GM23338 (cell line): ENCODE results near the gene PAQR9. TPM values are rescaled to one million over a fixed set of nuclear protein-coding genes. Genes with fewer than 3 reads are reported as not detected.
A peak's percentile ranks its signal among the peaks of the same experiment; 100 is the strongest.

Experiments
- ATAC-seq: fragments of 200-7000 bp; cut with Tn5 transposase; 3 replicates; pipeline ENCODE4 v1.9.1; 2020
- DNase-seq: peaks from one replicate; pipeline ENCODE4 v3.0.0-alpha.2; 2015; ENCODE audit warnings: low spot score
- H2AFZ ChIP-seq: fragments of 200-600 bp; sonication (generic); 2 replicates; pipeline ENCODE4 v1.8.0; 2016; ENCODE audit warnings: antibody characterized with exemption, mild to moderate bottlenecking, moderate library complexity
- H3F3A ChIP-seq: fragments of 200-600 bp; sonication (generic); replicated peaks from 2 replicates; pipeline ENCODE4 v1.8.0; 2017; ENCODE audit warnings: antibody characterized with exemption, mixed run types, low read depth
- H3K27ac ChIP-seq: fragments of 200-600 bp; sonication (generic); 2 replicates; pipeline ENCODE4 v1.6.1; 2016; ENCODE audit warnings: low read depth
- H3K27me3 ChIP-seq: fragments of 200-600 bp; sonication (generic); 2 replicates; pipeline ENCODE4 v1.8.0; 2016; ENCODE audit warnings: mild to moderate bottlenecking, mixed run types, moderate library complexity; ENCODE audit not compliant: insufficient read depth
- H3K36me3 ChIP-seq: fragments of 200-600 bp; sonication (generic); 2 replicates; pipeline ENCODE4 v1.8.0; 2016; ENCODE audit warnings: mild to moderate bottlenecking; ENCODE audit not compliant: insufficient read depth
- H3K4me1 ChIP-seq: fragments of 200-600 bp; sonication (generic); 2 replicates; pipeline ENCODE4 v1.8.0; 2016; ENCODE audit warnings: mild to moderate bottlenecking, moderate library complexity; ENCODE audit not compliant: insufficient read depth
- H3K4me2 ChIP-seq: fragments of 200-600 bp; sonication (generic); 2 replicates; pipeline ENCODE4 v1.7.1; 2017; ENCODE audit warnings: mixed run types
- H3K4me3 ChIP-seq: fragments of 200-600 bp; sonication (generic); 2 replicates; pipeline ENCODE4 v1.6.1; 2016; ENCODE audit warnings: mixed run types
- H3K79me2 ChIP-seq: fragments of 200-600 bp; sonication (generic); replicated peaks from 2 replicates; pipeline ENCODE4 v1.8.0; 2017; ENCODE audit warnings: mild to moderate bottlenecking; ENCODE audit not compliant: insufficient read depth
- H3K9me2 ChIP-seq: fragments of 200-600 bp; sonication (generic); 2 replicates; pipeline ENCODE4 v1.8.0; 2017; ENCODE audit not compliant: insufficient read depth
- H4K20me1 ChIP-seq: fragments of 200-600 bp; sonication (generic); replicated peaks from 2 replicates; pipeline ENCODE4 v1.8.0; 2017; ENCODE audit warnings: mild to moderate bottlenecking; ENCODE audit not compliant: insufficient read depth
- H3K27ac Mint-ChIP-seq: 2 replicates; pipeline ENCODE4 v1.8.0; 2020; ENCODE audit warnings: inconsistent platforms, mild to moderate bottlenecking, moderate library complexity, mixed read lengths
- H3K27me3 Mint-ChIP-seq: 3 replicates; pipeline ENCODE4 v1.8.0; 2022; ENCODE audit warnings: low read depth, mild to moderate bottlenecking, moderate library complexity, mixed read lengths, inconsistent platforms; ENCODE audit not compliant: insufficient read depth, poor library complexity
- H3K36me3 Mint-ChIP-seq: 3 replicates; pipeline ENCODE4 v1.8.0; 2021; ENCODE audit warnings: low read depth, mild to moderate bottlenecking, inconsistent platforms, moderate library complexity, mixed read lengths
- H3K4me1 Mint-ChIP-seq: 3 replicates; pipeline ENCODE4 v1.8.0; 2020; ENCODE audit warnings: mild to moderate bottlenecking, inconsistent platforms, mixed read lengths
- H3K4me3 Mint-ChIP-seq: 3 replicates; pipeline ENCODE4 v1.8.0; 2021; ENCODE audit warnings: moderate library complexity, mild to moderate bottlenecking, inconsistent platforms, mixed read lengths
- H3K9me3 Mint-ChIP-seq: 3 replicates; pipeline ENCODE4 v1.8.0; 2020; ENCODE audit warnings: moderate library complexity, mild to moderate bottlenecking, inconsistent platforms, mixed read lengths
- CREB1 ChIP-seq: fragments of 250-450 bp; sonication (Bioruptor Pico); IDR thresholded peaks from 2 replicates; pipeline ENCODE4 v1.5.0; 2020; ENCODE audit warnings: low read depth, mild to moderate bottlenecking, moderate library complexity
- EZH2 ChIP-seq: fragments of 200-600 bp; sonication (generic); IDR thresholded peaks from one replicate; pipeline ENCODE4 v1.8.0; 2017; ENCODE audit warnings: antibody characterized with exemption, mild to moderate bottlenecking, low read depth; ENCODE audit not compliant: unreplicated experiment
- EZH2phosphoT487 ChIP-seq: fragments of 200-600 bp; sonication (generic); IDR thresholded peaks from one replicate; pipeline ENCODE4 v1.8.1; 2018; ENCODE audit warnings: antibody characterized with exemption; ENCODE audit not compliant: unreplicated experiment
- JUNB ChIP-seq: IDR thresholded peaks from one replicate; pipeline ENCODE4 v1.6.1; 2016; ENCODE audit warnings: antibody characterized with exemption; ENCODE audit not compliant: unreplicated experiment
- POLR2AphosphoS5 ChIP-seq: IDR thresholded peaks from 2 replicates; pipeline ENCODE4 v1.6.1; 2016; ENCODE audit warnings: antibody characterized with exemption, low read depth
- STAT1 ChIP-seq: IDR thresholded peaks from one replicate; pipeline ENCODE4 v1.6.1; 2016; ENCODE audit warnings: antibody characterized with exemption; ENCODE audit not compliant: unreplicated experiment
- ZNF114 ChIP-seq: fragments of 250-450 bp; sonication (Bioruptor Pico); IDR thresholded peaks from 2 replicates; pipeline ENCODE4 v1.5.0; 2020; ENCODE audit warnings: mild to moderate bottlenecking, moderate library complexity
- ZNF331 ChIP-seq: fragments of 250-450 bp; sonication (Bioruptor Pico); IDR thresholded peaks from 2 replicates; pipeline ENCODE4 v1.5.0; 2020; ENCODE audit warnings: low read depth, mild to moderate bottlenecking, moderate library complexity
- long read RNA-seq: library from polyadenylated mRNA; unstranded; transcript quantifications from one replicate; pipeline ENCODE4 v2.0.0, GENCODE V29; 2020; ENCODE audit not compliant: unreplicated experiment
- polyA plus RNA-seq: library from polyadenylated mRNA; unstranded; fragments of >200 nt; fragmentation: Nextera tagmentation; extraction: Ambion mirVana; gene quantifications from 2 replicates; pipeline ENCODE4 v1.2.1, GENCODE V29; 2016
- total RNA-seq: library from RNA; depleted of rRNA; stranded (reverse); fragments of >200 nt; shearing (Covaris generic); gene quantifications from 2 replicates; pipeline ENCODE4 v1.2.3, GENCODE V29; 2014; rRNA removed
- TF ChIP-seq, protein P1 (sequence below), 2 experiments: fragments of 200-600 bp in 1 of 2; sonication (generic) in 1 of 2; conservative IDR thresholded peaks; 2 replicates each; pipeline versions ENCODE4 v1.5.1 to v1.6.1; 2016 to 2017; ENCODE audit warnings: antibody characterized with exemption in 2 of 2, low read depth in 2 of 2, mild to moderate bottlenecking in 2 of 2, moderate library complexity in 1 of 2
- TF ChIP-seq, protein P2 (sequence below): IDR thresholded peaks from 2 replicates; pipeline ENCODE4 v1.6.1; 2016; ENCODE audit warnings: antibody characterized with exemption
- TF ChIP-seq, protein P3 (sequence below): IDR thresholded peaks from one replicate; pipeline ENCODE4 v1.6.1; 2018; ENCODE audit warnings: antibody characterized with exemption; ENCODE audit not compliant: unreplicated experiment

The PAQR9 gene, protein sequence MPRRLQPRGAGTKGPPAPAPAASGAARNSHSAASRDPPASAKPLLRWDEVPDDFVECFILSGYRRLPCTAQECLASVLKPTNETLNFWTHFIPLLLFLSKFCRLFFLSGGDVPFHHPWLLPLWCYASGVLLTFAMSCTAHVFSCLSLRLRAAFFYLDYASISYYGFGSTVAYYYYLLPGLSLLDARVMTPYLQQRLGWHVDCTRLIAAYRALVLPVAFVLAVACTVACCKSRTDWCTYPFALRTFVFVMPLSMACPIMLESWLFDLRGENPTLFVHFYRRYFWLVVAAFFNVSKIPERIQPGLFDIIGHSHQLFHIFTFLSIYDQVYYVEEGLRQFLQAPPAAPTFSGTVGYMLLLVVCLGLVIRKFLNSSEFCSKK
- 2.0 and 2.3 TPM in 2 replicates for total RNA-seq
- polyA plus RNA-seq = 2.0 and 2.2 TPM in 2 replicates
- long read RNA-seq = 0 reads

DNA sequence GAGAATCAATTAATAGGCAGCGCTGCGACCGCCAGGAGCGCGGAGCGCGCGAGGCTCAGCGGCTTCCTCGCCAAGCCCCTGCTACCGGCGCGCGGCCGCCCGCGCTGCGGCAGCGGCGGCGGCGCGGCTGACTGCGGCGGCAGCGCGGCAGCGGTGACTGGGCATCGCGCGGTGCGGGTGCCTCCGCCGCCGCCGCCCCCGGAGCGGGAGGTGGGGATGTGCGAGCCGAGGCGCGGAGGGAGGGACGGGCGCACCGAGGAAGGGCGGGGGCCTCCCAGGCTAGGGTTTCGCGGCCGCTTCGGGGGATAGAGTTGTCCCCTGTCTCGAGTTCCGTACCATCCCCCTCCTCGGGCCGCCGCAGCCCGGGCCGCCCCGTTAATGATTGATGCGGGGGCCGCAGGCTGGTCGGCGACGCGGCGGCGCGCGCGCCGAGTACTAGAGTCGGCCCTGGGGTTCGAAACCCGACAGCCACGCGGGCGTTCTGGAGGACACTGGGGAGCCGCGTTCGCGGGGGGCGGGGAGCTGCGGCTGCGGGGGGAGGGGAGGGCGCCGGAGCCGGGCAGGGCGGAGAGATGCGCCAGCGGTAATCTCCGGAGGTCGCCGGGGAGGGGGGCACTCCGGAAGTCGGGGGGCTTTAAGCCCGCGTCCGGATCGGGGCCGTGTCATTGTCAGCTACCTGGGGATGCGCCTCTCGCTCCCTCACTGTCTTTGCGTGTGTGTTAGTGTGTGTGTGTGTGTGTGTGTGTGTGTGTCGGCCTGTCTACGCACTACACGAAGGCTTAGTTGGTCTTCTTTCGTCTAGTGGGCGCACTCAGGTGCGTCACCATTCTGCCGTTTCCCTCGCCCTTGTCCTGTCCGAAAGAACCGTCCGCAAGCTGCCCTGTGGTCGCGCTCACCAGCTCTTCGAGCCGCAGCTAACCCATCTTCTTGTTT lies at the start of gene PAQR9:
PAQR9 (minus strand) TSS at position 159 of the 933 bp plus-strand sequence. CDS start 338 bp downstream, outside the sequence.
- Histone ChIP-seq H3K9me2 (no peaks in the 10 kb centered on the region), H3K36me3 (no peaks in the 10 kb centered on the region), H3K4me1 (peaks cover 3% of the 10 kb centered on the region; the same call in 1 of the 2 replicates), H3K79me2 (no peaks in the 10 kb centered on the region), H3K27me3 (peaks cover 49% of the 10 kb centered on the region), H2AFZ (peak within 1 kb of the TSS; percentile 95), H3F3A (peaks cover 5% of the 10 kb centered on the region; the same call in 1 of the 2 replicates), H3K27ac (no peak within 1 kb of the TSS), H3K4me3 (peak within 1 kb of the TSS; percentile 58), H3K4me2 (peak within 1 kb of the TSS; percentile 81), H4K20me1 (0 out of 2 replicates have a peak, but pooled peaks cover 3% of the 10 kb centered on the region)
- DNase-seq (peak; percentile 80), ATAC-seq (peak; percentile 72)
- peak within 1 kb of the TSS; percentile 92 for H3K4me3 Mint-ChIP-seq
- peaks cover 4% of the 10 kb centered on the region; the same call in 2 of the 3 replicates for H3K9me3 Mint-ChIP-seq
- H3K27ac Mint-ChIP-seq = no peak within 1 kb of the TSS
- TF ChIP-seq POLR2AphosphoS5 = peak; percentile 68; the same call in 1 of the 2 replicates
- TF ChIP-seq, protein P1, sequence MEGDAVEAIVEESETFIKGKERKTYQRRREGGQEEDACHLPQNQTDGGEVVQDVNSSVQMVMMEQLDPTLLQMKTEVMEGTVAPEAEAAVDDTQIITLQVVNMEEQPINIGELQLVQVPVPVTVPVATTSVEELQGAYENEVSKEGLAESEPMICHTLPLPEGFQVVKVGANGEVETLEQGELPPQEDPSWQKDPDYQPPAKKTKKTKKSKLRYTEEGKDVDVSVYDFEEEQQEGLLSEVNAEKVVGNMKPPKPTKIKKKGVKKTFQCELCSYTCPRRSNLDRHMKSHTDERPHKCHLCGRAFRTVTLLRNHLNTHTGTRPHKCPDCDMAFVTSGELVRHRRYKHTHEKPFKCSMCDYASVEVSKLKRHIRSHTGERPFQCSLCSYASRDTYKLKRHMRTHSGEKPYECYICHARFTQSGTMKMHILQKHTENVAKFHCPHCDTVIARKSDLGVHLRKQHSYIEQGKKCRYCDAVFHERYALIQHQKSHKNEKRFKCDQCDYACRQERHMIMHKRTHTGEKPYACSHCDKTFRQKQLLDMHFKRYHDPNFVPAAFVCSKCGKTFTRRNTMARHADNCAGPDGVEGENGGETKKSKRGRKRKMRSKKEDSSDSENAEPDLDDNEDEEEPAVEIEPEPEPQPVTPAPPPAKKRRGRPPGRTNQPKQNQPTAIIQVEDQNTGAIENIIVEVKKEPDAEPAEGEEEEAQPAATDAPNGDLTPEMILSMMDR (conservative IDR thresholded peaks at IDR 0.05; ENCODE audit: low read depth in 2 of 2) = no peak
- no peak for TF ChIP-seq JUNB
- no peak for TF ChIP-seq ZNF114 (CRISPR knock-in tag)
- TF ChIP-seq, protein P2, sequence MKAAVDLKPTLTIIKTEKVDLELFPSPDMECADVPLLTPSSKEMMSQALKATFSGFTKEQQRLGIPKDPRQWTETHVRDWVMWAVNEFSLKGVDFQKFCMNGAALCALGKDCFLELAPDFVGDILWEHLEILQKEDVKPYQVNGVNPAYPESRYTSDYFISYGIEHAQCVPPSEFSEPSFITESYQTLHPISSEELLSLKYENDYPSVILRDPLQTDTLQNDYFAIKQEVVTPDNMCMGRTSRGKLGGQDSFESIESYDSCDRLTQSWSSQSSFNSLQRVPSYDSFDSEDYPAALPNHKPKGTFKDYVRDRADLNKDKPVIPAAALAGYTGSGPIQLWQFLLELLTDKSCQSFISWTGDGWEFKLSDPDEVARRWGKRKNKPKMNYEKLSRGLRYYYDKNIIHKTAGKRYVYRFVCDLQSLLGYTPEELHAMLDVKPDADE = 0 out of 2 replicates have a peak, but pooled peaks have one; percentile 35
- TF ChIP-seq CREB1 (CRISPR knock-in tag) = peak; percentile 72
- peaks cover 28% of the 10 kb centered on the region for H3K27me3 Mint-ChIP-seq
- peaks cover 15% of the 10 kb centered on the region; the same call in 2 of the 3 replicates for H3K36me3 Mint-ChIP-seq
- H3K4me1 Mint-ChIP-seq = peaks cover 19% of the 10 kb centered on the region

DNA sequence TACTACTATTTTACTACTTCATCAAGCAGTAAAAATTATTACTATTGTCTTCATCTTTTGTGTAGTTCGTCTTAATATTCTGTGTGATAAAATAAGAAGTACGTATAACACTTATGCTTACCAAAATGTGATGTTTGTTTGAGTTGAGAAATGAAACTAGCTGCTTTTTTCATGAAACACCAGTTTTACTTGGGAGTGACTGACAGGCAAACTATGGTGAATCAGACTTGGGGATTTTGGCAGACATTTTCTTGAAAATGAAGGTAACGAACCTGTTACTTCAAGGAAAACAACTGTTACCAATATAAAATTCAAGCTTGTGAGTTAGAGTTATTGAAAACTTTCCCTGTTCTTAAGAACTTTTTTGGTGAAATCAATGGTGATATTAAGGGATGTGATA lies 48.2 kb upstream of the PAQR9 start:
- DNase-seq = no peak
- H2AFZ ChIP-seq = no peak overlapping the region
- Mint-ChIP-seq H3K36me3 (peaks cover 24% of the 10 kb centered on the region), H3K9me3 (no peaks in the 10 kb centered on the region), H3K27me3 (peaks cover 3% of the 10 kb centered on the region), H3K27ac (no peak overlapping the region), H3K4me3 (no peak overlapping the region), H3K4me1 (peaks cover 22% of the 10 kb centered on the region)
- H3K4me2 ChIP-seq = no peak overlapping the region
- H4K20me1 ChIP-seq = peaks cover 61% of the 10 kb centered on the region
- H3K4me3 ChIP-seq = no peak overlapping the region
- no peaks in the 10 kb centered on the region for H3F3A ChIP-seq
- no peak for ATAC-seq
- H3K9me2 ChIP-seq = no peaks in the 10 kb centered on the region
- no peak overlapping the region for H3K27ac ChIP-seq
- peaks cover 8% of the 10 kb centered on the region for H3K36me3 ChIP-seq
- peaks cover 16% of the 10 kb centered on the region for H3K4me1 ChIP-seq
- H3K27me3 ChIP-seq = no peaks in the 10 kb centered on the region
- H3K79me2 ChIP-seq = peaks cover 95% of the 10 kb centered on the region
- TF ChIP-seq EZH2phosphoT487 (no peak), ZNF331 (CRISPR knock-in tag) (no peak), JUNB (no peak), EZH2 (no peak), STAT1 (no peak)
- TF ChIP-seq, protein P3, sequence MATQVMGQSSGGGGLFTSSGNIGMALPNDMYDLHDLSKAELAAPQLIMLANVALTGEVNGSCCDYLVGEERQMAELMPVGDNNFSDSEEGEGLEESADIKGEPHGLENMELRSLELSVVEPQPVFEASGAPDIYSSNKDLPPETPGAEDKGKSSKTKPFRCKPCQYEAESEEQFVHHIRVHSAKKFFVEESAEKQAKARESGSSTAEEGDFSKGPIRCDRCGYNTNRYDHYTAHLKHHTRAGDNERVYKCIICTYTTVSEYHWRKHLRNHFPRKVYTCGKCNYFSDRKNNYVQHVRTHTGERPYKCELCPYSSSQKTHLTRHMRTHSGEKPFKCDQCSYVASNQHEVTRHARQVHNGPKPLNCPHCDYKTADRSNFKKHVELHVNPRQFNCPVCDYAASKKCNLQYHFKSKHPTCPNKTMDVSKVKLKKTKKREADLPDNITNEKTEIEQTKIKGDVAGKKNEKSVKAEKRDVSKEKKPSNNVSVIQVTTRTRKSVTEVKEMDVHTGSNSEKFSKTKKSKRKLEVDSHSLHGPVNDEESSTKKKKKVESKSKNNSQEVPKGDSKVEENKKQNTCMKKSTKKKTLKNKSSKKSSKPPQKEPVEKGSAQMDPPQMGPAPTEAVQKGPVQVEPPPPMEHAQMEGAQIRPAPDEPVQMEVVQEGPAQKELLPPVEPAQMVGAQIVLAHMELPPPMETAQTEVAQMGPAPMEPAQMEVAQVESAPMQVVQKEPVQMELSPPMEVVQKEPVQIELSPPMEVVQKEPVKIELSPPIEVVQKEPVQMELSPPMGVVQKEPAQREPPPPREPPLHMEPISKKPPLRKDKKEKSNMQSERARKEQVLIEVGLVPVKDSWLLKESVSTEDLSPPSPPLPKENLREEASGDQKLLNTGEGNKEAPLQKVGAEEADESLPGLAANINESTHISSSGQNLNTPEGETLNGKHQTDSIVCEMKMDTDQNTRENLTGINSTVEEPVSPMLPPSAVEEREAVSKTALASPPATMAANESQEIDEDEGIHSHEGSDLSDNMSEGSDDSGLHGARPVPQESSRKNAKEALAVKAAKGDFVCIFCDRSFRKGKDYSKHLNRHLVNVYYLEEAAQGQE = no peak
- TF ChIP-seq, protein P1 (conservative IDR thresholded peaks at IDR 0.05; ENCODE audit: low read depth in 2 of 2) = no peak
